GM19397 (cell line): Measurements from ENCODE around the gene F8.
"Not testable (repeated sequence)": the region's sequence is repeated elsewhere in the genome, so short reads cannot be mapped to it uniquely, and the experiment has no call there.

Experiments
- ATAC-seq: cut with Tn5 transposase; IDR thresholded peaks from one replicate; pipeline ENCODE4 v1.9.1; 2021; ENCODE audit warnings: mild to moderate bottlenecking, moderate library complexity; ENCODE audit not compliant: unreplicated experiment

F8 gene

GRCh38 chrX:155035688-155036087 is 13.2 kb upstream of the F8 start:
- ATAC-seq, result no peak

- no peak for ATAC-seq
Measured at GRCh38 chrX:155031657-155032056, 9.1 kb upstream of the F8 start.

- no peak for ATAC-seq
Measured at GRCh38 chrX:155028877-155029291, 6.4 kb upstream of the F8 start.

- ATAC-seq, result no peak
Measured at GRCh38 chrX:155028129-155028528, 5.6 kb upstream of the F8 start.

- no peak for ATAC-seq
Measured at GRCh38 chrX:155027509-155028066, 5.1 kb upstream of the F8 start.

GRCh38 chrX:155026727-155027508 is 4.4 kb upstream of the F8 start, which contains the start of gene FUNDC2:
Gene FUNDC2, plus strand, starts transcription at chrX:155026844. Its CDS starts 95 bp downstream, at chrX:155026939.
- ATAC-seq, result peak; percentile 96

GRCh38 chrX:155026420-155026726 is 3.9 kb upstream of the F8 start:
- no peak for ATAC-seq

- ATAC-seq, result no peak
Measured at GRCh38 chrX:155023907-155024833, 1.6 kb upstream of the F8 start.

- no peak for ATAC-seq
Measured at GRCh38 chrX:155020591-155020990, 1.9 kb downstream of the F8 start.

- ATAC-seq, result no peak
Measured at GRCh38 chrX:155009994-155010472, 12.5 kb downstream of the F8 start.

- not testable (repeated sequence) for ATAC-seq
Measured at GRCh38 chrX:155008578-155008977, 13.9 kb downstream of the F8 start.

- not testable (repeated sequence) for ATAC-seq
Measured at GRCh38 chrX:155006913-155007671, 15.4 kb downstream of the F8 start.

GRCh38 chrX:155006379-155006778 is 16.1 kb downstream of the F8 start:
- ATAC-seq, result not testable (repeated sequence)

GRCh38 chrX:155005190-155005589 is 17.3 kb downstream of the F8 start:
- no peak for ATAC-seq

- ATAC-seq, result no peak
Measured at GRCh38 chrX:155001873-155002272, 20.6 kb downstream of the F8 start.

GRCh38 chrX:155000841-155001240 is 21.7 kb downstream of the F8 start:
- no peak for ATAC-seq

GRCh38 chrX:154998204-154998880 is 24.2 kb downstream of the F8 start:
- ATAC-seq, result no peak

- ATAC-seq, result no peak
Measured at GRCh38 chrX:154991476-154991875, 31.0 kb downstream of the F8 start.

- ATAC-seq, result no peak
Measured at GRCh38 chrX:154991039-154991438, 31.5 kb downstream of the F8 start.

GRCh38 chrX:154990496-154990895 is 32.0 kb downstream of the F8 start:
- no peak for ATAC-seq
